ENCODE measurements around the gene C1orf21. TPM values are rescaled to one million over a fixed set of nuclear protein-coding genes. Genes with fewer than 3 reads are reported as not detected.

The C1orf21 gene
- total RNA-seq, 1 experiment from 2014 or later = 28.5 TPM

- peaks cover 8% of the 10 kb centered on the region; the same call in 1 of the 2 replicates for H3K4me1 Mint-ChIP-seq
- ATAC-seq (no peak), DNase-seq (ENCODE audit: low spot score) (no peak)
- no peaks in the 10 kb centered on the region for H3K36me3 Mint-ChIP-seq
- H3K27ac Mint-ChIP-seq = no peak overlapping the region
- POLR2A ChIA-PET = interaction anchor here (0.7 kb wide), 1 partner anchor 196 kb away, joined by 3 read pairs; no protein-coding TSS in a partner anchor
- H3K4me3 Mint-ChIP-seq = no peak overlapping the region
- TF ChIP-seq SMAD3 (CRISPR knock-in tag; IDR thresholded peaks at IDR 0.05; ENCODE audit: borderline replicate concordance) = no peak
- TF ChIP-seq, protein P1, sequence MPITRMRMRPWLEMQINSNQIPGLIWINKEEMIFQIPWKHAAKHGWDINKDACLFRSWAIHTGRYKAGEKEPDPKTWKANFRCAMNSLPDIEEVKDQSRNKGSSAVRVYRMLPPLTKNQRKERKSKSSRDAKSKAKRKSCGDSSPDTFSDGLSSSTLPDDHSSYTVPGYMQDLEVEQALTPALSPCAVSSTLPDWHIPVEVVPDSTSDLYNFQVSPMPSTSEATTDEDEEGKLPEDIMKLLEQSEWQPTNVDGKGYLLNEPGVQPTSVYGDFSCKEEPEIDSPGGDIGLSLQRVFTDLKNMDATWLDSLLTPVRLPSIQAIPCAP (CRISPR knock-in tag; IDR thresholded peaks at IDR 0.05) = no peak
- TF ChIP-seq JUN (CRISPR knock-in tag; IDR thresholded peaks at IDR 0.05) = no peak
- no peak for TF ChIP-seq E2F1 (CRISPR knock-in tag; IDR thresholded peaks at IDR 0.05)
- no peak for TF ChIP-seq ZNF219 (CRISPR knock-in tag; IDR thresholded peaks at IDR 0.05; ENCODE audit: borderline replicate concordance)
- TF ChIP-seq, protein P2, sequence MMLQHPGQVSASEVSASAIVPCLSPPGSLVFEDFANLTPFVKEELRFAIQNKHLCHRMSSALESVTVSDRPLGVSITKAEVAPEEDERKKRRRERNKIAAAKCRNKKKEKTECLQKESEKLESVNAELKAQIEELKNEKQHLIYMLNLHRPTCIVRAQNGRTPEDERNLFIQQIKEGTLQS (CRISPR knock-in tag; conservative IDR thresholded peaks at IDR 0.05) = no peak
- no peak for TF ChIP-seq ZNF671 (CRISPR knock-in tag; IDR thresholded peaks at IDR 0.05)
- TF ChIP-seq ATF1 (CRISPR knock-in tag; IDR thresholded peaks at IDR 0.05) = no peak
- no peak for TF ChIP-seq HMGA2 (CRISPR knock-in tag; IDR thresholded peaks at IDR 0.05)
- no peak for TF ChIP-seq TEAD4 (CRISPR knock-in tag; IDR thresholded peaks at IDR 0.05)
- no peak for TF ChIP-seq JAZF1 (CRISPR knock-in tag; IDR thresholded peaks at IDR 0.05)
- no peak for TF ChIP-seq ZNF317 (CRISPR knock-in tag; IDR thresholded peaks at IDR 0.05; ENCODE audit: borderline replicate concordance, low read depth)
- TF ChIP-seq FOXP4 (CRISPR knock-in tag; IDR thresholded peaks at IDR 0.05) = no peak
- no peak for TF ChIP-seq TCF7 (CRISPR knock-in tag; IDR thresholded peaks at IDR 0.05; ENCODE audit: low read depth)
- H3K9me3 Mint-ChIP-seq = no peaks in the 10 kb centered on the region
- no peaks in the 10 kb centered on the region for H3K27me3 Mint-ChIP-seq (ENCODE audit: low read depth)
- CTCF ChIA-PET = interaction anchor here (4.6 kb wide), 1 partner anchor 288 kb away, joined by 42 read pairs; no protein-coding TSS in a partner anchor
Observed at GRCh38 chr1:184376369-184376768, 10.5 kb upstream of the C1orf21 start.

DNA sequence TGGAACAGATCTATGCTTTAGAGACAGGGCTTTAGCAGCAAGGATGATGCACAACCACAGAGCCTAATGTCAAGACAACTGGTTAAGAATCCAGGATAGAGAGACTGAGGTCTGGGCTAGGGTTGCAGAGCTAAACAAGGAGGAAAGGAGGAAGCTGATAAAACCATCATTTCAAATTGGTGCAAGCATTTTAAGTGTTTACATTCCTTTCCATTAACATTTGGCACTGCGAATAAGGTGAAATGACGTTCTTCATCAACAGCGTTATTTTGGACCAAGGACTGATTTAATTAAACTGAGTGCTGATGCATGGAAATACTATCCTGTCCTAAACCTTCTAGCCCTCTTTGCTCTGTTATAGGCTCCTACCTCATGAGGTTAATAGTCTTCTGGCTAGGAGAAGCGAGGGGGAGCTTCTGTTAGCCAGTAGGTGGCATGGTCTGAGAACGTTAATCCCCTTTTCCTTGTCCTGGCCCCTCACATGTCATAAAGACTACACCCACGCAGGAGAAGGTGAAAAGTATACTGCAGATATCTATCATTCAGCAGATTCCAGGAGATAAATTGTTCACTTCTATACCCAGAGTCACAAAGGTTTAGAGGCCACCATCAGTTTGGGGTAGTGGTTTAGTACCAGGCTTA is 7.6 kb upstream of the C1orf21 start:
- Mint-ChIP-seq H3K27me3 (ENCODE audit: low read depth) (no peaks in the 10 kb centered on the region), H3K4me3 (no peak overlapping the region), H3K36me3 (no peaks in the 10 kb centered on the region), H3K9me3 (no peaks in the 10 kb centered on the region), H3K4me1 (peaks cover 27% of the 10 kb centered on the region), H3K27ac (no peak overlapping the region)
- DNase-seq (ENCODE audit: low spot score) = no peak
- TF ChIP-seq, protein P3, sequence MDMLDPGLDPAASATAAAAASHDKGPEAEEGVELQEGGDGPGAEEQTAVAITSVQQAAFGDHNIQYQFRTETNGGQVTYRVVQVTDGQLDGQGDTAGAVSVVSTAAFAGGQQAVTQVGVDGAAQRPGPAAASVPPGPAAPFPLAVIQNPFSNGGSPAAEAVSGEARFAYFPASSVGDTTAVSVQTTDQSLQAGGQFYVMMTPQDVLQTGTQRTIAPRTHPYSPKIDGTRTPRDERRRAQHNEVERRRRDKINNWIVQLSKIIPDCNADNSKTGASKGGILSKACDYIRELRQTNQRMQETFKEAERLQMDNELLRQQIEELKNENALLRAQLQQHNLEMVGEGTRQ (CRISPR knock-in tag; IDR thresholded peaks at IDR 0.05) = no peak
- no peak for TF ChIP-seq NFATC4 (CRISPR knock-in tag; IDR thresholded peaks at IDR 0.05)
- no peak for TF ChIP-seq ETV6 (CRISPR knock-in tag; IDR thresholded peaks at IDR 0.05)
- TF ChIP-seq, protein P4, sequence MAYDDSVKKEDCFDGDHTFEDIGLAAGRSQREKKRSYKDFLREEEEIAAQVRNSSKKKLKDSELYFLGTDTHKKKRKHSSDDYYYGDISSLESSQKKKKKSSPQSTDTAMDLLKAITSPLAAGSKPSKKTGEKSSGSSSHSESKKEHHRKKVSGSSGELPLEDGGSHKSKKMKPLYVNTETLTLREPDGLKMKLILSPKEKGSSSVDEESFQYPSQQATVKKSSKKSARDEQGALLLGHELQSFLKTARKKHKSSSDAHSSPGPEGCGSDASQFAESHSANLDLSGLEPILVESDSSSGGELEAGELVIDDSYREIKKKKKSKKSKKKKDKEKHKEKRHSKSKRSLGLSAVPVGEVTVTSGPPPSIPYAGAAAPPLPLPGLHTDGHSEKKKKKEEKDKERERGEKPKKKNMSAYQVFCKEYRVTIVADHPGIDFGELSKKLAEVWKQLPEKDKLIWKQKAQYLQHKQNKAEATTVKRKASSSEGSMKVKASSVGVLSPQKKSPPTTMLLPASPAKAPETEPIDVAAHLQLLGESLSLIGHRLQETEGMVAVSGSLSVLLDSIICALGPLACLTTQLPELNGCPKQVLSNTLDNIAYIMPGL (CRISPR knock-in tag; IDR thresholded peaks at IDR 0.05) = no peak
- no peak for TF ChIP-seq NR2C2 (CRISPR knock-in tag; IDR thresholded peaks at IDR 0.05)
- no peak for TF ChIP-seq SOX15 (CRISPR knock-in tag; IDR thresholded peaks at IDR 0.05)
- TF ChIP-seq ZNF317 (CRISPR knock-in tag; IDR thresholded peaks at IDR 0.05; ENCODE audit: borderline replicate concordance, low read depth) = no peak
- TF ChIP-seq ZBTB43 (CRISPR knock-in tag; IDR thresholded peaks at IDR 0.05) = no peak
- TF ChIP-seq, protein P5, sequence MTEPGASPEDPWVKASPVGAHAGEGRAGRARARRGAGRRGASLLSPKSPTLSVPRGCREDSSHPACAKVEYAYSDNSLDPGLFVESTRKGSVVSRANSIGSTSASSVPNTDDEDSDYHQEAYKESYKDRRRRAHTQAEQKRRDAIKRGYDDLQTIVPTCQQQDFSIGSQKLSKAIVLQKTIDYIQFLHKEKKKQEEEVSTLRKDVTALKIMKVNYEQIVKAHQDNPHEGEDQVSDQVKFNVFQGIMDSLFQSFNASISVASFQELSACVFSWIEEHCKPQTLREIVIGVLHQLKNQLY (CRISPR knock-in tag; IDR thresholded peaks at IDR 0.05) = no peak
- TF ChIP-seq NFYB (CRISPR knock-in tag; conservative IDR thresholded peaks at IDR 0.05; ENCODE audit: low read depth) = no peak
- no peak for TF ChIP-seq RORB (CRISPR knock-in tag; IDR thresholded peaks at IDR 0.05)
- ChIA-PET POLR2A (interaction anchor here (1.3 kb wide), 1 partner anchor 8 kb away, joined by 3 read pairs; the partner anchor contains the start of gene C1orf21), CTCF (interaction anchor here (0.8 to 4.6 kb wide), 15 partner anchors 9 to 313 kb away, joined by 3 to 42 read pairs (median 4); no protein-coding TSS in a partner anchor)
- ATAC-seq = peak; percentile 83

Data from WTC11 (cell line).